GM12878 (cell line): Measurements from ENCODE around the gene KCNK13. TPM values are rescaled to one million over a fixed set of nuclear protein-coding genes. Genes with fewer than 3 reads are reported as not detected.

Experiments
- ATAC-seq: fragments of 200-7000 bp; cut with Tn5 transposase; 3 replicates; pipeline ENCODE4 v1.9.1; 2020; ENCODE audit warnings: mild to moderate bottlenecking, moderate library complexity
- BruUV-seq: library from RNA; stranded (reverse); fragments of 400-500 nt; replicated peaks from 2 replicates; lab custom pipeline; 2021; lab: Mats Ljungman, UMichigan
- CTCF ChIA-PET: fragments of 300-600 bp; sonication (Branson Sonifier 250); formaldehyde crosslinking; extraction: SDS; loops from one replicate; lab custom pipeline; 2021; ENCODE audit warnings: inconsistent platforms; lab: Yijun Ruan, JAX
- POLR2A ChIA-PET: fragments of 350-600 bp; formaldehyde crosslinking; extraction: SDS; loops from one replicate; lab custom pipeline; 2021; ENCODE audit warnings: inconsistent platforms; lab: Charles Lee
- RAD21 ChIA-PET: fragments of 300-600 bp; sonication (Branson Sonifier 250); formaldehyde crosslinking; loops from one replicate; lab custom pipeline; 2023; ENCODE audit warnings: antibody characterized with exemption; ENCODE audit not compliant: unreplicated experiment; lab: Charles Lee
- SMC1A ChIA-PET: fragments of 300-600 bp; sonication (Branson Sonifier 250); formaldehyde crosslinking; loops from one replicate; lab custom pipeline; 2023; ENCODE audit not compliant: unreplicated experiment, uncharacterized antibody; lab: Charles Lee
- DNase-seq: peaks from one replicate; pipeline ENCODE4 v3.0.0-alpha.2; 2011; ENCODE audit warnings: low read depth, low spot score
- FAIRE-seq: peaks from 3 replicates; lab custom pipeline; 2011; peaks lifted over from hg19 to GRCh38; lab: Jason Lieb, UNC
- H2AFZ ChIP-seq: 2 replicates; pipeline ENCODE4 v1.6.0; 2011; ENCODE audit warnings: low read depth, low read length, control low read depth; ENCODE audit not compliant: control insufficient read depth
- H3K27ac ChIP-seq: 2 replicates; pipeline ENCODE4 v1.5.1; 2011; ENCODE audit warnings: control low read depth; ENCODE audit not compliant: control insufficient read depth, insufficient read depth
- H3K27me3 ChIP-seq, 2 experiments: replicated peaks in 1 of 2; 2 replicates each; pipeline versions ENCODE4 v1.6.0 to v1.6.1; 2011; ENCODE audit warnings: low read length in 1 of 2; ENCODE audit not compliant: control insufficient read depth in 2 of 2, insufficient read depth in 2 of 2
- H3K36me3 ChIP-seq, 2 experiments: 2 replicates each; pipeline ENCODE4 v1.5.1; 2011; ENCODE audit warnings: low read length in 1 of 2; ENCODE audit not compliant: control insufficient read depth in 2 of 2, insufficient read depth in 2 of 2
- H3K4me1 ChIP-seq: 2 replicates; pipeline ENCODE4 v1.6.1; 2011; ENCODE audit warnings: mild to moderate bottlenecking, low read length, moderate library complexity, mixed read lengths; ENCODE audit not compliant: control insufficient read depth, insufficient read depth
- H3K4me2 ChIP-seq: 2 replicates; pipeline ENCODE4 v1.6.0; 2011; ENCODE audit warnings: control low read depth; ENCODE audit not compliant: control insufficient read depth, insufficient read depth
- H3K4me3 ChIP-seq: fragments of 200-600 bp; sonication (generic); 2 replicates; pipeline ENCODE4 v1.5.1; 2016
- H3K79me2 ChIP-seq: 2 replicates; pipeline ENCODE4 v1.6.0; 2011; ENCODE audit warnings: low read length; ENCODE audit not compliant: control insufficient read depth, insufficient read depth
- H3K9ac ChIP-seq: 2 replicates; pipeline ENCODE4 v1.8.0; 2011; ENCODE audit warnings: low read length, control low read depth, mixed read lengths; ENCODE audit not compliant: control insufficient read depth, insufficient read depth
- H3K9me3 ChIP-seq: replicated peaks from 3 replicates; pipeline ENCODE4 v1.5.1; 2011; ENCODE audit warnings: mild to moderate bottlenecking, low read length; ENCODE audit not compliant: control insufficient read depth, insufficient read depth
- H4K20me1 ChIP-seq: 2 replicates; pipeline ENCODE4 v1.6.0; 2011; ENCODE audit not compliant: control insufficient read depth, insufficient read depth
- ASH2L ChIP-seq: fragments of 300-600, 200-600 bp; sonication (generic); IDR thresholded peaks from 2 replicates; pipeline ENCODE4 v1.6.1; 2017; ENCODE audit warnings: low read depth, mild to moderate bottlenecking, borderline replicate concordance
- CEBPZ ChIP-seq: fragments of 150-350 bp; IDR thresholded peaks from 2 replicates; pipeline ENCODE4 v1.6.1; 2016; ENCODE audit warnings: low read depth, low read length
- FOS ChIP-seq: IDR thresholded peaks from 3 replicates; pipeline ENCODE4 v1.6.1; 2011; ENCODE audit warnings: borderline replicate concordance; ENCODE audit not compliant: insufficient read length; ENCODE audit errors: extremely low read depth
- GATAD2B ChIP-seq: fragments of 450-650 bp; conservative IDR thresholded peaks from 2 replicates; pipeline ENCODE4 v1.6.1; 2017; ENCODE audit warnings: low read depth, mild to moderate bottlenecking, moderate library complexity
- KLF5 ChIP-seq: fragments of 450-650 bp; IDR thresholded peaks from 2 replicates; pipeline ENCODE4 v1.6.1; 2014; ENCODE audit warnings: mild to moderate bottlenecking; ENCODE audit not compliant: partially characterized antibody
- NRF1 ChIP-seq: conservative IDR thresholded peaks from 2 replicates; pipeline ENCODE4 v1.6.1; 2011; ENCODE audit warnings: mild to moderate bottlenecking, low read depth, low read length, improper control_type of control experiment
- PAX8 ChIP-seq: fragments of 450-650 bp; IDR thresholded peaks from 2 replicates; pipeline ENCODE4 v1.6.1; 2017; ENCODE audit warnings: mild to moderate bottlenecking, moderate library complexity
- PBX3 ChIP-seq: IDR thresholded peaks from 2 replicates; pipeline ENCODE4 v1.6.1; 2011; ENCODE audit warnings: mild to moderate bottlenecking, low read depth, low read length, moderate library complexity; ENCODE audit not compliant: insufficient replicate concordance
- PKNOX1 ChIP-seq: fragments of 450-650 bp; IDR thresholded peaks from 2 replicates; pipeline ENCODE4 v1.6.1; 2016; ENCODE audit warnings: mild to moderate bottlenecking
- POU2F2 ChIP-seq: IDR thresholded peaks from 3 replicates; pipeline ENCODE4 v1.6.1; 2011; ENCODE audit warnings: low read depth, mild to moderate bottlenecking, low read length, borderline replicate concordance
- RAD21 ChIP-seq: IDR thresholded peaks from 2 replicates; pipeline ENCODE4 v1.6.1; 2011; ENCODE audit warnings: mild to moderate bottlenecking, low read depth, low read length, moderate library complexity; ENCODE audit not compliant: insufficient read depth
- RAD51 ChIP-seq: fragments of 450-650 bp; IDR thresholded peaks from 2 replicates; pipeline ENCODE4 v1.6.1; 2016; ENCODE audit warnings: moderate library complexity, mild to moderate bottlenecking, inconsistent platforms
- RFX5 ChIP-seq: IDR thresholded peaks from 2 replicates; pipeline ENCODE4 v1.6.1; 2011; ENCODE audit warnings: low read depth, low read length, improper control_type of control experiment
- SREBF1 ChIP-seq: IDR thresholded peaks from 2 replicates; pipeline ENCODE4 v1.6.1; 2012; ENCODE audit warnings: mild to moderate bottlenecking, low read length
- SRF ChIP-seq, 2 experiments: IDR thresholded peaks; 2 replicates each; pipeline ENCODE4 v1.6.1; 2011; ENCODE audit warnings: low read depth in 2 of 2, low read length in 2 of 2, mild to moderate bottlenecking in 1 of 2, moderate library complexity in 1 of 2
- ZBTB33 ChIP-seq: fragments of 450-650 bp; IDR thresholded peaks from 2 replicates; pipeline ENCODE4 v1.6.1; 2017; ENCODE audit warnings: mild to moderate bottlenecking
- WGBS: methylation state at CpG from one replicate; pipeline ENCODE4 v1.1.6; 2016; ENCODE audit warnings: low lambda C conversion rate; ENCODE audit not compliant: insufficient replicate concordance, insufficient coverage; ENCODE audit errors: missing lambda C conversion rate; 5-methylcytosine and 5-hydroxymethylcytosine counted together
- in situ Hi-C: fragments of 300-500 bp; cut with MboI; formaldehyde crosslinking; loops from 9 replicates; pipeline ENCODE4 v1.14.3; 2018; ENCODE audit warnings: mixed read lengths
- intact Hi-C: fragments of 100-400 bp; cut with micrococcal nuclease; formaldehyde crosslinking; loops from one replicate; pipeline ENCODE4 v1.14.2; 2022; ENCODE audit not compliant: unreplicated experiment
- polyA plus RNA-seq, 11 experiments: library from polyadenylated mRNA; depleted of rRNA in 4 of 11; unstranded in 6 of 11; stranded (reverse) in 5 of 11; fragments of >200 nt; fragmentation: Nextera tagmentation in 4 of 11; fragmentation: Illumina TruSeq in 1 of 11; extraction: Ambion mirVana in 4 of 11; extraction: Trizol in 1 of 11; gene quantifications; 1 replicate in 1 of 11; 2 replicates in 10 of 11; pipeline versions ENCODE4 v1.2.1 to v1.2.3, GENCODE V29; 2011 to 2016; ENCODE audit warnings: inconsistent platforms in 2 of 11, missing spikeins in 2 of 11, low read depth in 1 of 11
- total RNA-seq, 4 experiments: library from RNA; depleted of rRNA in 3 of 4; stranded (reverse); fragments of >200 nt in 3 of 4; fragmentation: Illumina TruSeq in 1 of 4; extraction: Trizol in 1 of 4; gene quantifications; 2 replicates each; pipeline versions ENCODE4 v1.2.1 to v1.2.3, GENCODE V29; 2013 to 2021

KCNK13 gene
- total and polyA plus RNA-seq, 10 of the 15 experiments (the other 5 are each of a cell fraction or from before 2014, with no cell fraction given), result not detected

- POLR2A ChIA-PET, result no interaction called here
- TF ChIP-seq PKNOX1, result no peak
- no peak for TF ChIP-seq GATAD2B
- TF ChIP-seq ZBTB33, result no peak
- no peak for TF ChIP-seq RAD51
- no peak for TF ChIP-seq PAX8
- no peak for TF ChIP-seq SRF (IDR thresholded peaks at IDR 0.05; ENCODE audit: low read depth in 2 of 2, low read length in 2 of 2)
- no peak for TF ChIP-seq POU2F2
- no peak for TF ChIP-seq RAD21
- TF ChIP-seq FOS, result no peak
- no peak for TF ChIP-seq RFX5
- no peak for TF ChIP-seq CEBPZ
- TF ChIP-seq ASH2L, result no peak
- no peak for TF ChIP-seq KLF5
- TF ChIP-seq NRF1, result no peak
- no peak for TF ChIP-seq SREBF1
- no peak for TF ChIP-seq PBX3
- Histone ChIP-seq H3K27ac (no peak overlapping the region), H3K4me1 (peaks cover 4% of the 10 kb centered on the region), H2AFZ (no peak overlapping the region), H3K4me3 (no peak overlapping the region), H3K4me2 (no peak overlapping the region), H3K9ac (no peak overlapping the region), H3K79me2 (no peaks in the 10 kb centered on the region), H4K20me1 (no peaks in the 10 kb centered on the region), H3K9me3 (no peaks in the 10 kb centered on the region), H3K36me3 (peaks cover 2 to 10% of the 10 kb centered on the region in 2 experiments; a peak in 3 of 4 replicates), H3K27me3 (no peaks in the 10 kb centered on the region)
- SMC1A ChIA-PET, result no interaction called here
- FAIRE-seq, result no peak
- WGBS, result 89% methylated on average over 10 of the region's 11 CpGs
- in situ Hi-C loops, result no loop called here
- intact Hi-C loops, result no loop called here
- RAD21 ChIA-PET, result no interaction called here
- DNase-seq, result no peak
- ATAC-seq, result no peak
- CTCF ChIA-PET, result no interaction called here
- BruUV-seq, result no TSS peak
Observed at GRCh38 chr14:90039253-90040010, 22.4 kb upstream of the KCNK13 start.
